HFF-Myc (cell line): Measurements from ENCODE around the gene PYGM.
A peak's percentile ranks its signal among the peaks of the same experiment; 100 is the strongest.

Source experiments
- DNase-seq: peaks from one replicate; pipeline ENCODE4 v3.0.0-alpha.2; 2011; ENCODE audit warnings: low read depth; ENCODE audit errors: extremely low read depth
- H3K4me3 ChIP-seq: replicated peaks from 2 replicates; pipeline ENCODE4 v1.5.1; 2011; ENCODE audit warnings: low read depth, mild to moderate bottlenecking, control low read depth, low read length
- TF ChIP-seq, protein P1 (sequence below): IDR thresholded peaks from 2 replicates; pipeline ENCODE4 v1.5.1; 2012; ENCODE audit warnings: mild to moderate bottlenecking, low read depth, low read length, control low read depth; ENCODE audit errors: missing control alignments

Gene PYGM

DNA sequence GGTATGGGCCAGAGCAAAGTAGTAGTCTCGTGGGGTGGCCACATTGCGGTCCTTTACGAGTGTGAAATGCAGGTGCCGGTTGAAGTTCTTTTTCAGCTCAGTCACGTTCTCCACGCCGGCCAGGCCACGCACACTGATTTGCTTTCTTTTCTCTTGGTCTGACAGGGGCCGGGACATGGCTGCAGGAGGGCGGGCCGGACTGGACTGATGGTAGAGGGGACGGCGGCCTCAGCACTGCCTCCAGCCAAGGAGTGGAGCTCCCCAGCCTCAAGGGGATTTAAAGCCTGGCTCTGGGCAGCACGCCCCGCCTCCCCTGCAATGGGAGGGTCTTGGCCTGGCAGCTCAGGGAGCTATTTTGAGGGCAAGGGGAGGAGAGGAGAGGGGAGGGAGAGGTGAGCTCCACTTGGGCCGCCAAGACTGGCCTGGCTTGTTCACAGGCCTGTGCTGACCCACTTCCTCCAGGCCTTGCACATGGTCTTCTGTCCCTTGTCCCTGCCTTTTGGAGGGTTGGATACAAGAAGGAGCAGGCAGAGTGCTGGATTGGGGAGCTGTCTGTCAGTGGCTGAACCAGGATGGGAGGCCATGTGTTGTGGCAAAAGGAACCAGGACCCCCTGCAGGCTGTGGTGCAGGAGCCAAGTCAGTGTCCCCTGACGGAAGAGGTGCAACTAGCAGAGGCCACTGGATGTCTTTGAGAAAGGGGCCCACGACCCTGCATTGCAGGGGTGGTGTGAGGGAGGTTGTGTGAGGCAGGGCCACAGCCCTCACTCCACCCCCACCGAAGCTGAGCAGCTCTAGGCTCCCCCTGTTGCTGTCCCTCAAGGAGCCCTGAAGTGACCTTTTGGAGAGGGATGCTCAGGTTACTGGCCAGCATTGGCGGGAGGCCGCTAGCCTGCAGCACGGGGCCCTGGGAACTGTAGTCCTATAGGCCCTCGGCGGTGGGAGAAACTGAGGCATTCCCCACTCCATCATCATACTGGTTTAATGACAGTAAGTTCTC lies at the start of gene PYGM:
PYGM (minus strand) TSS at position 253 of the 998 bp plus-strand sequence; CDS start at position 177, 76 bp downstream.
- no peak for DNase-seq
- H3K4me3 ChIP-seq = no peak within 1 kb of the TSS
- TF ChIP-seq, protein P1, sequence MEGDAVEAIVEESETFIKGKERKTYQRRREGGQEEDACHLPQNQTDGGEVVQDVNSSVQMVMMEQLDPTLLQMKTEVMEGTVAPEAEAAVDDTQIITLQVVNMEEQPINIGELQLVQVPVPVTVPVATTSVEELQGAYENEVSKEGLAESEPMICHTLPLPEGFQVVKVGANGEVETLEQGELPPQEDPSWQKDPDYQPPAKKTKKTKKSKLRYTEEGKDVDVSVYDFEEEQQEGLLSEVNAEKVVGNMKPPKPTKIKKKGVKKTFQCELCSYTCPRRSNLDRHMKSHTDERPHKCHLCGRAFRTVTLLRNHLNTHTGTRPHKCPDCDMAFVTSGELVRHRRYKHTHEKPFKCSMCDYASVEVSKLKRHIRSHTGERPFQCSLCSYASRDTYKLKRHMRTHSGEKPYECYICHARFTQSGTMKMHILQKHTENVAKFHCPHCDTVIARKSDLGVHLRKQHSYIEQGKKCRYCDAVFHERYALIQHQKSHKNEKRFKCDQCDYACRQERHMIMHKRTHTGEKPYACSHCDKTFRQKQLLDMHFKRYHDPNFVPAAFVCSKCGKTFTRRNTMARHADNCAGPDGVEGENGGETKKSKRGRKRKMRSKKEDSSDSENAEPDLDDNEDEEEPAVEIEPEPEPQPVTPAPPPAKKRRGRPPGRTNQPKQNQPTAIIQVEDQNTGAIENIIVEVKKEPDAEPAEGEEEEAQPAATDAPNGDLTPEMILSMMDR = no peak

DNA sequence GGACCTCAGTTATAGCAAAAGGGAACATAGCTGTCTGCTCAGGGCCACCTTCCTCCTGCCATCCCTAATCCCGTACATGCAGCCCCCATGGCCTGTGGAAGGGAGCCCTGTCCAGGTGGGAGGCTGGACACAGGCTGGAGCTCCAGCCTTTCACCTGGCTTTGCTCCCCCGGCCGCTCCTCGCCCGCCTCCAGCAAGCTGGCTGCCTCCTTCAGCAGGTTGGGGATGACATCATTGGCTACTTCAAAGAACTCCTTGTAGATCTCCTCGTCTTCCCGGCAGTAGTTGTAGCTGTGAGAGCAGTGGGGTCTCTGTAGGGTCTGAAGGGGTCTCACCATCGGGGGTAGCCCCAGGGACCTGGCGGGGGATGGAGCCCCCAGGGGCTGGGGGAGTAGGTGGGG lies 45.7 kb upstream of the PYGM start:
- DNase-seq = no peak
- H3K4me3 ChIP-seq = no peak overlapping the region
- TF ChIP-seq, protein P1 = no peak

DNA sequence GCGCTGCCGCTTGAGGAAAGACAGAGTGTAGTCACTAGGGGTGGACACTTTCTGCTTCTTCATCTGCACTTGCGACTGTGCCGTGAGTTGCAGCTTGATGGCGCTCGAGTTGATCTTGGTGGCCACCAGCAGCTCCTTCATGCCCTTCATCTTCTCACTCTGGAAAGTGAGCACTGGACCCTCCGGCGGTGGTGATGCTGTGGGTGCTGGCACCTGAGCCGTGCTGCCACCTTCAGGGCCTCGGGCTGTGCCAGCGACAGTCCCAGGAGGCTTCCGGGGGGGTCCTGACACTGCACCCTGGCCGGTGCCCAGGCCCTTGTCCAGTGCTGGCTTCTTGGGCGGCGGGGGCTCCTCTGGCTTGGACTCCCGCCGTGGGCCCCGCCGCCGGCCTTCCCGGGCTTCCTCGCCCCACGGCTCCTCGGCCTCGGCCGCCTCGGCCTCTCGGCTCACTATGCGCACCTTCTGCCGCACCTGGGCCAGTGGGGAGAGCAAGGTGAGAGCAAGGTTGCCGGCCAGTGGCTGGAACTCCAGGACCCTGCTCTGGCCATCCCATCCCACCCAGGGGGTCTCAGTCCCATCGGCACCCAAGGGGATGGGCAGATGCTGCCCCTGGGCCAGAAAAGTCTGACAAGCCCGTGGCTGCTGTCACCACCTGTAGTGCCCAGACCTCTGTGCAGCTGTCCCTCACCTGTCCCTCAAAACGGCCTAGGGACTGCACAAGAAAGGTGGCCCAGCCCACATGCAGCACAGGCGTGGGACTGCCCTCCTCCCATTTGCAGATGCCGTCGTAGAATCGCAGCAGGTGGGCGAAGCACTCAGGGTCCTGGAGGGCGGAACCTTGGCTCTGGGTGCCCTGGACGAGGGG lies 44.8 kb upstream of the PYGM start:
- no peak for DNase-seq
- no peak overlapping the region; the same call in 1 of the 2 replicates for H3K4me3 ChIP-seq
- TF ChIP-seq, protein P1 = no peak

DNA sequence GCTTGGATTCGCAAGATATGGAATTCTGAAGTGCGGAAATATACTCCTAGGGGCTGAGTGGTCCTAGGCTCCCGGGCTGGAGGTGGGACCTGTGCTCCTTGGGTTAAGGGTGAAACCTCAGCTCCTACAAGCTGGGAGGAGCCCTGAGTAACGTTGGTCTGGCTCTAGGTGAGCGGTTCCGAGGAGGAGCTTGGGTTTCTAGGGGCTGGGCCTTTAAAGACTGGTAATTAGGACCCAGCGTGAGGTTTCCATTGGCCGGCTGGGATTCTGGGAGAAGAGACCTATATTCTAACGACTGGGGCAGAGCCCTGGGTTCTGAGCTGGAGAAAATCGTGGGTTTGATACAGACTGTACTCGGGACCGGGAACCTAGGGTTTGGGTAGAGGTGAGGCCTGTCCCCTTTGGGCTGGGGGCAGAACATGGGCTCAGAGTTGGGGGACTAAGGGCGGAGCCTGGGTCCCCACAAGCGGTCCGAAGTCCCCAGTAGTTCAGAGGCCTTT lies 44.1 kb upstream of the PYGM start:
- DNase-seq = no peak
- TF ChIP-seq, protein P1 = no peak
- peak overlapping the region; percentile 57 for H3K4me3 ChIP-seq

DNA sequence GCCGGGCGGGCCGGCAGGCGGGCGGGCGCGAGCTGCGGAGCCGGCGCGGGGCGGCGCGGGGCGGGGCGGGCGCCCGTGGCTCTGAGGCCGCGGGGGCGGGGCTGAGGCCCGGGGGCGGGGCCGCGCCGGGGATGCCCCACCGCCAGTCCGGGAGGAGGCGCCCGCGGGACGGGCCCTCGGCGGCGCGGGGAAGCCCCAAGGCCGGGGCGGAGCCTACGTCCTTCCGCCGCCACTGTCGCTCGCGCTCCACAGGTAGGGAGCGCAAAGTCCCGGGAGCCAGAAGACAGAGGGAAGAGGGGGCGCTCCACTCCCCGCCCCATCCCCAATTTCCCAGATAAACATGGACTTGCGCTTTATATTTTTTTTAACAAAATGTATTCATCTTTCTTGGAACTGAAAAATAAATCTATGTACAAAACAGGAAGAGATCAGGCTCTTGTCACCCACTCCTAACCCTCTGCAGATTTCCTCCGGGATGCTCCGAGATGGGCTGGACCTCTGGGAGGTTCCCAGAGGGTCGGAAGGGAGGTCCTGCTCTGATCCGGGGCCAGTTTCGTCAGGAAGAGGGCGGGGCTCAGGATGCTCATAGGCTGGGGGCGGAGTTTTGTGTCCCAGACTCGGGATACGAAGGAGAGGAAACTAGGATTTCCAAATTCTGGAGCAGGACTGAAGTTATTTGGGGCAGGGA lies 43.5 kb upstream of the PYGM start, which contains the start of gene MAP4K2:
MAP4K2 (minus strand) TSS at position 57 of the 688 bp plus-strand sequence. CDS start 65 bp downstream, outside the sequence.
- TF ChIP-seq, protein P1 = peak; percentile 29
- H3K4me3 ChIP-seq = peak within 1 kb of the TSS; percentile 57
- DNase-seq = peak; percentile 44
